GM18520 (cell line): ENCODE data around the gene STXBP1.
"Not testable (repeated sequence)": the region's sequence is repeated elsewhere in the genome, so short reads cannot be mapped to it uniquely, and the experiment has no call there.

Experiments used
- ATAC-seq: cut with Tn5 transposase; IDR thresholded peaks from one replicate; pipeline ENCODE4 v1.9.1; 2021; ENCODE audit not compliant: unreplicated experiment

STXBP1 gene

GRCh38 chr9:127613583-127613954 lies 1.5 kb downstream of the STXBP1 start:
- ATAC-seq, result no peak

GRCh38 chr9:127614961-127615360 lies 2.9 kb downstream of the STXBP1 start:
- ATAC-seq, result no peak

GRCh38 chr9:127621339-127621970 lies 9.4 kb downstream of the STXBP1 start:
- not testable (repeated sequence) for ATAC-seq

- ATAC-seq, result no peak
These were observed 14.8 kb downstream of the STXBP1 start for GRCh38 chr9:127626752-127627493.

GRCh38 chr9:127627494-127627855 lies 15.4 kb downstream of the STXBP1 start:
- no peak for ATAC-seq

- no peak for ATAC-seq
These were observed 16.8 kb downstream of the STXBP1 start for GRCh38 chr9:127628758-127629467.

- no peak for ATAC-seq
These were observed 17.5 kb downstream of the STXBP1 start for GRCh38 chr9:127629468-127630081.

- no peak for ATAC-seq
These were observed 21.3 kb downstream of the STXBP1 start for GRCh38 chr9:127633216-127633862.

- no peak for ATAC-seq
These were observed 21.9 kb downstream of the STXBP1 start for GRCh38 chr9:127634021-127634420.

- ATAC-seq, result no peak
These were observed 22.6 kb downstream of the STXBP1 start for GRCh38 chr9:127634698-127635097.

GRCh38 chr9:127635201-127635735 lies 23.2 kb downstream of the STXBP1 start:
- ATAC-seq, result no peak

GRCh38 chr9:127637322-127637847 lies 25.3 kb downstream of the STXBP1 start:
- no peak for ATAC-seq

- ATAC-seq, result no peak
These were observed 28.9 kb downstream of the STXBP1 start for GRCh38 chr9:127640908-127641545.

GRCh38 chr9:127642082-127642740 lies 30.1 kb downstream of the STXBP1 start:
- no peak for ATAC-seq

- no peak for ATAC-seq
These were observed 32.2 kb downstream of the STXBP1 start for GRCh38 chr9:127644146-127644827.

GRCh38 chr9:127644943-127645342 lies 32.9 kb downstream of the STXBP1 start:
- no peak for ATAC-seq

- ATAC-seq, result no peak
These were observed 35.4 kb downstream of the STXBP1 start for GRCh38 chr9:127647451-127647850.

GRCh38 chr9:127650518-127650917 lies 38.4 kb downstream of the STXBP1 start:
- no peak for ATAC-seq
